Mesendoderm (in vitro differentiated cells): ENCODE data around the gene CD72.

Experiments used
- DNase-seq: peaks from one replicate; pipeline ENCODE4 v3.0.0; 2013
- H2AK5ac ChIP-seq: 2 replicates; pipeline ENCODE4 v1.6.1; 2013; ENCODE audit warnings: low read length, inconsistent platforms
- H2BK120ac ChIP-seq: 2 replicates; pipeline ENCODE4 v1.6.1; 2013; ENCODE audit warnings: low read depth, mild to moderate bottlenecking, low read length, moderate library complexity, mixed read lengths
- H2BK15ac ChIP-seq: replicated peaks from 2 replicates; pipeline ENCODE4 v1.6.1; 2013; ENCODE audit warnings: low read depth, mild to moderate bottlenecking, moderate library complexity
- H2BK5ac ChIP-seq: 2 replicates; pipeline ENCODE4 v1.6.1; 2013; ENCODE audit warnings: low read length, inconsistent platforms
- H3K18ac ChIP-seq: 2 replicates; pipeline ENCODE4 v1.6.1; 2013; ENCODE audit warnings: mild to moderate bottlenecking, low read length, mixed read lengths
- H3K23ac ChIP-seq: one replicate; pipeline ENCODE4 v1.6.1; 2013; ENCODE audit warnings: low read length
- H3K27ac ChIP-seq: 2 replicates; pipeline ENCODE4 v1.5.1; 2013; ENCODE audit warnings: low read depth, mild to moderate bottlenecking, inconsistent platforms, low read length, moderate library complexity
- H3K27me3 ChIP-seq: 2 replicates; pipeline ENCODE4 v1.6.1; 2013; ENCODE audit warnings: low read length, control low read depth, mild to moderate bottlenecking, inconsistent platforms; ENCODE audit not compliant: insufficient read depth, poor library complexity
- H3K36me3 ChIP-seq: 2 replicates; pipeline ENCODE4 v1.6.1; 2013; ENCODE audit warnings: low read length, inconsistent platforms; ENCODE audit not compliant: control insufficient read depth, insufficient read depth
- H3K4ac ChIP-seq: one replicate; pipeline ENCODE4 v1.6.1; 2013; ENCODE audit warnings: low read depth, mild to moderate bottlenecking, low read length, moderate library complexity
- H3K4me1 ChIP-seq: 2 replicates; pipeline ENCODE4 v1.6.1; 2013; ENCODE audit warnings: low read depth, low read length, inconsistent platforms; ENCODE audit not compliant: control insufficient read depth
- H3K4me2 ChIP-seq: 2 replicates; pipeline ENCODE4 v1.6.1; 2013; ENCODE audit warnings: low read length
- H3K4me3 ChIP-seq: 2 replicates; pipeline ENCODE4 v1.5.1; 2013; ENCODE audit warnings: mild to moderate bottlenecking, low read length
- H3K56ac ChIP-seq: one replicate; pipeline ENCODE4 v1.6.1; 2013; ENCODE audit warnings: low read length
- H3K79me1 ChIP-seq: 2 replicates; pipeline ENCODE4 v1.6.1; 2013; ENCODE audit warnings: low read length, inconsistent platforms
- H3K79me2 ChIP-seq: 2 replicates; pipeline ENCODE4 v1.6.1; 2013; ENCODE audit warnings: mild to moderate bottlenecking, low read length; ENCODE audit not compliant: control insufficient read depth, insufficient read depth
- H3K9ac ChIP-seq: 2 replicates; pipeline ENCODE4 v1.6.1; 2013; ENCODE audit warnings: low read length, inconsistent platforms
- H4K5ac ChIP-seq: one replicate; pipeline ENCODE4 v1.6.1; 2013; ENCODE audit warnings: low read length
- H4K8ac ChIP-seq: one replicate; pipeline ENCODE4 v1.6.1; 2013; ENCODE audit warnings: low read depth, mild to moderate bottlenecking, control low read depth, low read length, moderate library complexity
- WGBS: extraction: QIAGEN DNeasy Blood & Tissue Kit; methylation state at CpG from one replicate; pipeline ENCODE4 v1.1.7; 2013; ENCODE audit warnings: low lambda C conversion rate, missing lambda C conversion rate; ENCODE audit not compliant: insufficient coverage; ENCODE audit errors: extremely low coverage; 5-methylcytosine and 5-hydroxymethylcytosine counted together

The CD72 gene

DNA sequence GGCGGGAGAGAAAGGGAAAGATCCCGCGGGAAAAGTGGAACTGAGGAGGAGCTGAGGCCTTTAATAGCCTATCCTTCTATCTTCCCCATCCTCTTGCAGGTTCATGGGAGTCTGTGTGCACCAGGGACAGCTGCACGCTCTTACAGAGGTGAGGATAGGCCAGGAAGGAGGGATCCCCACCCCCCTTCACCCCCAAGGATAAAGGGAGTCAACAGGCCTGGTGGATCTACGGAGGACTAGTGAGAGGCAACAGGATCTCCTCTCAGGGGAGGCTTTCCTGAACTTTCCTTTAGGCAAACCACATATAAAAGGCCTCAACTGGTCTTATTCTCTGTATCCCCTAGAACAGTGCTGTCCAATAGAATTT lies 12.1 kb downstream of the CD72 start:
- peak overlapping the region; percentile 76 for H3K4me3 ChIP-seq
- H3K36me3 ChIP-seq = no peaks in the 10 kb centered on the region
- no peak for DNase-seq
- H4K5ac ChIP-seq = no peak overlapping the region
- peak overlapping the region; percentile 89 for H3K4me2 ChIP-seq
- H3K4ac ChIP-seq = no peak overlapping the region
- H3K27me3 ChIP-seq = no peaks in the 10 kb centered on the region
- H3K9ac ChIP-seq = peak overlapping the region; percentile 81
- peaks cover 9% of the 10 kb centered on the region for H3K79me1 ChIP-seq
- no peak overlapping the region for H4K8ac ChIP-seq
- H3K18ac ChIP-seq = no peak overlapping the region
- peaks cover 4% of the 10 kb centered on the region for H3K4me1 ChIP-seq
- H3K27ac ChIP-seq = no peak overlapping the region
- H3K23ac ChIP-seq = no peak overlapping the region
- H2BK5ac ChIP-seq = no peak overlapping the region
- no peak overlapping the region for H2BK120ac ChIP-seq
- WGBS = no CpG with 5 or more reads among the region's 5 CpGs
- no peak overlapping the region for H2BK15ac ChIP-seq
- no peak overlapping the region for H2AK5ac ChIP-seq
- H3K56ac ChIP-seq = peak overlapping the region; percentile 87
- H3K79me2 ChIP-seq = no peaks in the 10 kb centered on the region

DNA sequence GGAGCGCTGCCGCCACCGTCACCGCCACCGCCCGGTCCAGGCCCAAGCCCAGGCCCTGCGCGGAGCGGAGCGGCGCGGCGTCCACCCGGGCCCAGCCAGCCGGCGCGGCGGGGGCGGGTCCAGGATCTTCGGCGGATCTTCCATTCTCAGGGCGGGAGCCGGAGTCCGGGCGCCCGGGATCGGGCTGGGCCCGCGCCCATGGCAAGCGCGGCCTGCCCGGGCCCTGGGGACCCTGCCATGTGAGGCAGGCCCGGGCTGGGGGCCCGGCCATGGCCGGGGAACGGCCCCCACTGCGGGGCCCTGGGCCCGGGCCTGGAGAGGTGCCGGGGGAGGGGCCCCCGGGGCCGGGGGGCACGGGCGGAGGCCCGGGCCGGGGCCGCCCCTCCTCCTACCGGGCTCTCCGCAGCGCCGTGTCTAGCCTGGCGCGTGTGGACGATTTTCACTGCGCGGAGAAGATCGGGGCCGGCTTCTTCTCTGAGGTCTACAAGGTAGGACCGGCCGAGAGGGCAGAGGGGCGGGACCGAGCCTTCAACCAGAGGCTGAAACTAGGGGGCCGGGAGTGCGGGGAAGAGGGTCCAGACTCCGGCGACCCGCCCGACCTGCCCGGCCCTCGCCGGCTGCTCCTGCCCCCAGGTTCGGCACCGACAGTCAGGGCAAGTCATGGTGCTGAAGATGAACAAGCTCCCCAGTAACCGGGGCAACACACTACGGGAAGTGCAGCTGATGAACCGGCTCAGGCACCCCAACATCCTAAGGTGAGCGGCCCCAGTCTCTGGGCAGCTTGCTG lies 12.7 kb downstream of the CD72 start:
- Histone ChIP-seq H2BK120ac (no peak overlapping the region), H3K4ac (no peak overlapping the region)
- DNase-seq = peak; percentile 26

DNA sequence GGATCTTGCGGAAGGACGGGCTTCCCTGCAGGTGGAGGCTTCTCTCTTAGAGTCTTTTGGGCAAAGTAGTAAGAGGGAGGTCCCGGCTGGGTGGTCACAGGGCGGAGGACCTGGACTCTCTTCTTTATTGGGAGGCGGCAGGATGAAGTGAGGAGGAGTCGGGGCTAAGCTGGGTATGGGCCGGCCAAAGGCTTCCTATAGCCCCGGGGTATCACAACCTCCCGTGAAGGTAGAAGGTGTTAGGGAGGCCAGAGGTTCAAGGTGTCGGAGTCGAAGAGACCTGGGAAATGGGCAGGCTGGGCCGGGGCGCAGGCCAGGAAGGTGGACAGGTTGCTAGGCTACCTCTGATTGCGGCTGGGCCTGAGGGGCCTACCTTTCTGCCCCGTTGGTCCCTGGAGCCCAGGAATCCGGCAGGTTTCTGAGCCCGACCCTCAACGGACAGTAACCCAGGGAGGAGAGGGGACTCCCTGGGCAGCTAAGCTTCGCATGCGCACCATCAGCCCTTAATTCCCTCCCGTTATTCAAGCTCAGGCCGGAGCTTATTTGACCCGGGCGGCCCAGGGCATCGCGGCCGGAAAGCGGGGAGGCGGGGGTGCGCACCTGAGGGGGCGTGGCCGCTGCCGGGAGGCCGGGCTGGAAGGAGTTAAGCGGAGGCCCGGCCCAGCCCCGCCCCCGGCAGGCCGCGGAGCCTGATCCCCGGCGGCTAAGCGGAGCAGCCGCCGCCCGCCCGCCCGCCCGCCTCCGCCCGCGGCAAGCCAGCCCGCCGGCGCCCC lies 13.4 kb downstream of the CD72 start, which contains the start of gene TESK1:
TSS of gene TESK1 (plus strand) at position 685 of the 773 bp plus-strand sequence. CDS start 358 bp downstream, outside the sequence.
- H3K23ac ChIP-seq = no peak within 1 kb of the TSS
- peak within 1 kb of the TSS; percentile 89 for H3K4me2 ChIP-seq
- no peaks in the 10 kb centered on the region for H3K27me3 ChIP-seq
- no peaks in the 10 kb centered on the region for H3K36me3 ChIP-seq
- H3K4me1 ChIP-seq = peaks cover 4% of the 10 kb centered on the region
- no peak within 1 kb of the TSS for H2BK5ac ChIP-seq
- peak within 1 kb of the TSS; percentile 36 for H3K27ac ChIP-seq
- H3K56ac ChIP-seq = peak within 1 kb of the TSS; percentile 87
- no CpG with 5 or more reads among the region's 55 CpGs for WGBS
- no peak within 1 kb of the TSS for H4K5ac ChIP-seq
- H3K9ac ChIP-seq = peak within 1 kb of the TSS; percentile 81
- peak within 1 kb of the TSS; percentile 76 for H3K4me3 ChIP-seq
- no peak within 1 kb of the TSS for H2BK120ac ChIP-seq
- DNase-seq = peak; percentile 88
- no peaks in the 10 kb centered on the region for H3K79me2 ChIP-seq
- no peak within 1 kb of the TSS for H3K4ac ChIP-seq
- H2AK5ac ChIP-seq = no peak within 1 kb of the TSS
- H3K79me1 ChIP-seq = peaks cover 9% of the 10 kb centered on the region
- peak within 1 kb of the TSS; percentile 81 for H3K18ac ChIP-seq
- H2BK15ac ChIP-seq = no peak within 1 kb of the TSS
- H4K8ac ChIP-seq = no peak within 1 kb of the TSS

More for the DNA sequence above, 12.7 kb downstream of the CD72 start:
- no peaks in the 10 kb centered on the region for H3K27me3 ChIP-seq
- H3K4me3 ChIP-seq = peak overlapping the region; percentile 76
- peaks cover 4% of the 10 kb centered on the region for H3K4me1 ChIP-seq
- peak overlapping the region; percentile 89 for H3K4me2 ChIP-seq
- peak overlapping the region; percentile 19 for H3K27ac ChIP-seq
- no peak overlapping the region for H2BK15ac ChIP-seq
- H2BK5ac ChIP-seq = no peak overlapping the region
- H3K79me2 ChIP-seq = no peaks in the 10 kb centered on the region
- H4K8ac ChIP-seq = no peak overlapping the region
- H4K5ac ChIP-seq = no peak overlapping the region
- no peak overlapping the region for H2AK5ac ChIP-seq
- no CpG with 5 or more reads among the region's 76 CpGs for WGBS
- no peak overlapping the region for H3K23ac ChIP-seq
- H3K36me3 ChIP-seq = no peaks in the 10 kb centered on the region
- H3K18ac ChIP-seq = peak overlapping the region; percentile 81
- H3K9ac ChIP-seq = peak overlapping the region; percentile 81
- peak overlapping the region; percentile 87 for H3K56ac ChIP-seq
- peaks cover 9% of the 10 kb centered on the region for H3K79me1 ChIP-seq

DNA sequence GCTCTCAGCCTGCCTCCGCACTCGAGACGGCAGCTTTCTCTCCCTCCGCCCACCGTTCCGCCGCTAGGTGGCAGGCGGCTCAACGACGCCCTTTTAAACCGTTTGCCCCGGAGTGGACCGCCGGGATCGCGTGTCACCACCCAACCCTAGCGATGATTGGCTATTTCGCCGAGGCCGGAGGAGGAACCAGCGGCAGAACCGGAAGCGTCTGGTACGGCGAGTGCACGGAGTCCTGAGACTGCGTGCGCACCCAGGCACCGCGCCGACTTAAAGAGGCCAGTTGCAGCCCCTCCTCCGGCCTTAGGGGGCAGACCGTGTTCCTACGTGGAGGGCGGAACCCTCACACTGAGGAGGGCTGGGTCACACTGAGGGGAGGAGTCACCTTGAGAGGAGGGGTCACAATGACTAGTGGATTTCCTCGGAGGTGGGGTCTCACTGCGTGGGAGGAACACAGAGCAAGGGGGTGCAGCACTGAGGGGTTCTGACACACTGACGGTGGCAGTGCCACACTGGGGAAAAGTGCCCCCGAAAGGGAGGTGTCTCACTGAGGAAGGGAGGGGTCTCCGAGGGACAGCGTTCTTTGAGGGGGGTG lies 14.1 kb downstream of the CD72 start:
- no peak overlapping the region for H4K8ac ChIP-seq
- H3K27me3 ChIP-seq = no peaks in the 10 kb centered on the region
- H3K27ac ChIP-seq = peak overlapping the region; percentile 36
- no CpG with 5 or more reads among the region's 41 CpGs for WGBS
- H2BK120ac ChIP-seq = no peak overlapping the region
- H3K4ac ChIP-seq = no peak overlapping the region
- H3K56ac ChIP-seq = peak overlapping the region; percentile 56
- H3K79me2 ChIP-seq = no peaks in the 10 kb centered on the region
- peak overlapping the region; percentile 2 for H3K4me3 ChIP-seq
- H3K9ac ChIP-seq = peak overlapping the region; percentile 75
- H2BK15ac ChIP-seq = no peak overlapping the region
- no peak overlapping the region for H2AK5ac ChIP-seq
- peak overlapping the region; percentile 47 for H3K4me2 ChIP-seq
- no peak overlapping the region for H4K5ac ChIP-seq
- H3K18ac ChIP-seq = no peak overlapping the region
- no peak overlapping the region for H2BK5ac ChIP-seq
- DNase-seq = peak; percentile 100
- H3K36me3 ChIP-seq = no peaks in the 10 kb centered on the region
- H3K79me1 ChIP-seq = peaks cover 9% of the 10 kb centered on the region
- H3K23ac ChIP-seq = no peak overlapping the region
- peaks cover 4% of the 10 kb centered on the region for H3K4me1 ChIP-seq

DNA sequence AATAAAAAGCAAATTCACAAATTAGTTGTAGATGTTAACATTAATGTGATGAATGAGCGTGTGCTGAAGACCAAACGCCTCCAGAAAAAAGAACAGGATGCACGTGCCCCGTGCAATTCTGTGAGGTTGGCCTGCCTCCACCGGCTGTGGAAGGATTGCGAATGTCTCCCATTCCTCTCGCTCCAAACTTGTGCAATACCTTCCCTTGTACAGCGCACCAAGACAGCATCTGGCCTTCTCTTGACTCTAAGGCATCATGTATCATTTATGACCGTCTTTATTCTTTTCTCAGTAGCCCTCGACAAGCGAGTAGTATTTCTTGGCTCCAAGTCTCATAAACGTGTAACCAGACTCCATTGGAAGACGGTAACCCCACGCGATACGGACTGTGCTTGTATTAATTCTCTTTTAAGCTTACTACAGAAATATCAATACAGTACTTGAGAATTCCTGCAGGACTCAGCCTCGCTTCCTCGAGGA lies 14.7 kb downstream of the CD72 start:
- H3K4me3 ChIP-seq = peak overlapping the region; percentile 29
- peaks cover 4% of the 10 kb centered on the region for H3K4me1 ChIP-seq
- H3K23ac ChIP-seq = no peak overlapping the region
- H3K4me2 ChIP-seq = peak overlapping the region; percentile 58
- peak overlapping the region; percentile 77 for H4K5ac ChIP-seq
- DNase-seq = no peak
- no peak overlapping the region for H2BK5ac ChIP-seq
- H3K4ac ChIP-seq = no peak overlapping the region
- peaks cover 9% of the 10 kb centered on the region for H3K79me1 ChIP-seq
- no peaks in the 10 kb centered on the region for H3K27me3 ChIP-seq
- no peak overlapping the region for H2AK5ac ChIP-seq
- peak overlapping the region; percentile 89 for H3K56ac ChIP-seq
- no peak overlapping the region for H2BK120ac ChIP-seq
- no peak overlapping the region for H3K27ac ChIP-seq
- H3K79me2 ChIP-seq = no peaks in the 10 kb centered on the region
- H3K36me3 ChIP-seq = no peaks in the 10 kb centered on the region
- H4K8ac ChIP-seq = no peak overlapping the region
- H3K9ac ChIP-seq = peak overlapping the region; percentile 75
- no CpG with 5 or more reads among the region's 18 CpGs for WGBS
- H2BK15ac ChIP-seq = no peak overlapping the region
- peak overlapping the region; percentile 18 for H3K18ac ChIP-seq
